OCI-LY3 (cell line): ENCODE data around the gene MEI4.
"Not testable (repeated sequence)": the region's sequence is repeated elsewhere in the genome, so short reads cannot be mapped to it uniquely, and the experiment has no call there.

ENCODE experiments used
- H2AFZ ChIP-seq: fragments of 200-600, 300-600 bp; shearing (Covaris generic); 2 replicates; pipeline ENCODE4 v1.6.0; 2014; ENCODE audit warnings: antibody characterized with exemption, low read depth, low read length
- H3K27ac ChIP-seq: fragments of 200-600, 300-600 bp; sonication (generic); 2 replicates; pipeline ENCODE4 v1.5.1; 2014; ENCODE audit warnings: mild to moderate bottlenecking, low read length, moderate library complexity, mixed read lengths
- H3K27me3 ChIP-seq: fragments of 200-600, 300-600 bp; sonication (generic); 2 replicates; pipeline ENCODE4 v1.6.1; 2014; ENCODE audit warnings: low read depth, low read length, mixed read lengths
- H3K36me3 ChIP-seq: fragments of 200-600, 300-600 bp; sonication (generic); replicated peaks from 2 replicates; pipeline ENCODE3; 2014; ENCODE audit warnings: low read depth, low read length, mixed read lengths
- H3K4me1 ChIP-seq: fragments of 300-600, 200-600 bp; sonication (generic); 2 replicates; pipeline ENCODE4 v1.6.1; 2014; ENCODE audit warnings: low read length, mixed read lengths
- H3K4me2 ChIP-seq: fragments of 200-600, 300-600 bp; sonication (generic); 2 replicates; pipeline ENCODE4 v1.6.1; 2014; ENCODE audit warnings: low read length, mixed read lengths
- H3K4me3 ChIP-seq: fragments of 300-600, 200-600 bp; sonication (generic); 2 replicates; pipeline ENCODE4 v1.5.1; 2014; ENCODE audit warnings: antibody characterized with exemption, mild to moderate bottlenecking, low read length, moderate library complexity
- H3K79me2 ChIP-seq: fragments of 300-600, 200-600 bp; shearing (Covaris generic); 2 replicates; pipeline ENCODE4 v1.6.1; 2014; ENCODE audit warnings: mild to moderate bottlenecking, low read length, mixed read lengths
- H3K9ac ChIP-seq: fragments of 300-600, 200-600 bp; shearing (Covaris generic); 2 replicates; pipeline ENCODE4 v1.6.0; 2014; ENCODE audit warnings: mild to moderate bottlenecking, low read length, moderate library complexity
- H3K9me3 ChIP-seq: fragments of 200-600, 300-600 bp; shearing (Covaris generic); 2 replicates; pipeline ENCODE4 v1.6.1; 2014; ENCODE audit warnings: low read length, mixed read lengths; ENCODE audit not compliant: insufficient read depth
- H4K20me1 ChIP-seq: fragments of 200-600, 300-600 bp; sonication (generic); 2 replicates; pipeline ENCODE4 v1.6.1; 2016; ENCODE audit warnings: low read length, mixed read lengths; ENCODE audit not compliant: insufficient read depth
- CTCF ChIP-seq: fragments of 200-600, 300-600 bp; sonication (generic); IDR thresholded peaks from 2 replicates; pipeline ENCODE4 v1.5.1; 2014; ENCODE audit warnings: antibody characterized with exemption, low read length, low read depth
- EZH2phosphoT487 ChIP-seq: fragments of 200-600 bp; shearing (Covaris generic); IDR thresholded peaks from 2 replicates; pipeline ENCODE4 v1.6.1; 2018; ENCODE audit warnings: antibody characterized with exemption, mixed run types, low read depth

Gene MEI4

GRCh38 chr6:77644102-77644705 is 8.6 kb upstream of the MEI4 start:
- no peaks in the 10 kb centered on the region for H3K79me2 ChIP-seq
- H4K20me1 ChIP-seq = no peaks in the 10 kb centered on the region
- H3K9me3 ChIP-seq = no peaks in the 10 kb centered on the region
- no peak overlapping the region for H3K4me2 ChIP-seq
- H3K36me3 ChIP-seq = no peaks in the 10 kb centered on the region
- no peak overlapping the region for H3K27ac ChIP-seq
- H3K27me3 ChIP-seq = no peaks in the 10 kb centered on the region
- H3K9ac ChIP-seq = no peak overlapping the region
- no peak for TF ChIP-seq EZH2phosphoT487
- no peak for TF ChIP-seq CTCF
- H2AFZ ChIP-seq = no peak overlapping the region
- no peaks in the 10 kb centered on the region for H3K4me1 ChIP-seq
- no peak overlapping the region for H3K4me3 ChIP-seq

GRCh38 chr6:77650098-77650663 is 2.7 kb upstream of the MEI4 start:
- Histone ChIP-seq H3K9ac (no peak overlapping the region), H3K4me1 (no peaks in the 10 kb centered on the region), H3K36me3 (no peaks in the 10 kb centered on the region), H3K4me3 (no peak overlapping the region), H3K27me3 (no peaks in the 10 kb centered on the region), H3K4me2 (no peak overlapping the region), H3K27ac (no peak overlapping the region), H3K79me2 (no peaks in the 10 kb centered on the region), H3K9me3 (no peaks in the 10 kb centered on the region), H2AFZ (no peak overlapping the region), H4K20me1 (no peaks in the 10 kb centered on the region)
- TF ChIP-seq CTCF = no peak
- no peak for TF ChIP-seq EZH2phosphoT487

DNA sequence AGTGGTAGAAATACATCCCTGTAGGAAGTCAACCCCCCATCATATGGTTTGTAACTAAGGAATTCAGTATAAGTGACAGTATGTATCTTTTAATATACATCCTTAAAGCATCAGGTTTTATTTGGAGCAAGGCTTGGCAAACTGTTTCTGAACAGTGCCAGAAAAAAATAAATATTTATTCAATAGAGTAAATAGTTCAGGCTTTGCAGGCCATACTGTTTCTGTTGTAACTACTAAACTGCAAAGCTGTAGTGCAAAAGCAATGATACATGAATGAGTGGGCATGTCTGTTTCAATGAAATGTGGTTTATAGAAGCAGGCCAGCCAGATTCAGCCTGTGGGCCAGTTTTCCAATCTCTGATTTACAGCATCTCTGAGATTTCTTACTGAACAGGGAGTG is 977 bp downstream of the MEI4 start:
- Histone ChIP-seq H3K9ac (no peak overlapping the region), H2AFZ (no peak overlapping the region), H3K4me1 (no peaks in the 10 kb centered on the region), H3K4me2 (no peak overlapping the region), H3K79me2 (no peaks in the 10 kb centered on the region), H3K36me3 (no peaks in the 10 kb centered on the region), H4K20me1 (no peaks in the 10 kb centered on the region), H3K27ac (no peak overlapping the region), H3K27me3 (no peaks in the 10 kb centered on the region), H3K4me3 (no peak overlapping the region), H3K9me3 (no peaks in the 10 kb centered on the region)
- TF ChIP-seq CTCF (no peak), EZH2phosphoT487 (no peak)

GRCh38 chr6:77655035-77655434 is 2.2 kb downstream of the MEI4 start:
- H3K9me3 ChIP-seq, H3K36me3 ChIP-seq, H3K79me2 ChIP-seq, H3K27ac ChIP-seq, H4K20me1 ChIP-seq, H2AFZ ChIP-seq, H3K4me2 ChIP-seq, H3K4me3 ChIP-seq, H3K4me1 ChIP-seq, H3K9ac ChIP-seq, H3K27me3 ChIP-seq: not testable (repeated sequence)
